Right lobe of liver (tissue), 4 donors: ENCODE data around the gene TCP11L2.

Experiments
- CTCF ChIP-seq, 4 donors: fragments of 200-600 bp in 3 of 4; fragments of 450-650 bp in 1 of 4; IDR thresholded peaks; one replicate each; pipeline versions ENCODE4 v1.5.1 to v1.8.0; 2016 to 2022; ENCODE audit warnings: antibody characterized with exemption in 4 of 4, mild to moderate bottlenecking in 2 of 4
- POLR2A ChIP-seq: fragments of 450-650 bp; IDR thresholded peaks from one replicate; pipeline ENCODE4 v1.6.1; 2017; ENCODE audit warnings: antibody characterized with exemption, mild to moderate bottlenecking
- donor health status: DM: no; HTN: no; CAD: no.
- donor health status: DM: no; HTN: no; CAD: no.
- donor health status: DM: no; HTN: yes; CAD: no.

DNA sequence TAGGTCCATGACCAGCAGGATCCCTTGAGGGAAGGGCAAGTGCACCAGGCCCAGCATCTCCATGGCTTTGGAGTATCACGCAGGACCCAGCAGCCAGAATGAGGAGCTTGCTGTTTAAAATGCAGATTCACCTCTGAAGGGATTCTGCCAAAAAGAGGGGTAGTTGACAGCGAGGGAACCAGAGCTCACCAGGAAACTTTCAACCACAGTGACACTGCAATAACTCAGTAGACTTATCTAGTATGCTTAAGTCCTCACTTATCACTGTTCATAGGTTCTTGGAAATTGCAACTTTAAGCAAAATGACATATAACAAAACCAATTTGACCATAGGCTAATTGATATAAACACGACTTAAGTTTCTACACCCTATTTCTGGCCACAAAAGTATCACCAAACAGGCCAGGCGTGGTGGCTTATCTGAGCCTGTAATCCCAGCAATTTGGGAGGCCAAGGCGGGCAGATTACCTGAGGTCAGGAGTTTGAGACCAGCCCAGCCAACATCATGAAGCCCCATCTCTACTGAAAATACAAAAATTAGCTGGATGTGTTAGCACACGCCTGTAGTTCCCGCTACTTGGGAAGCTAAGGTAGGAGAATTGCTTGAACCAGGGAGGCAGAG lies 33.3 kb upstream of the TCP11L2 start:
- no peak for TF ChIP-seq POLR2A
- TF ChIP-seq CTCF (IDR thresholded peaks at IDR 0.05), result no peak
